ENCODE results near the gene RBM38.

RBM38 gene

DNA sequence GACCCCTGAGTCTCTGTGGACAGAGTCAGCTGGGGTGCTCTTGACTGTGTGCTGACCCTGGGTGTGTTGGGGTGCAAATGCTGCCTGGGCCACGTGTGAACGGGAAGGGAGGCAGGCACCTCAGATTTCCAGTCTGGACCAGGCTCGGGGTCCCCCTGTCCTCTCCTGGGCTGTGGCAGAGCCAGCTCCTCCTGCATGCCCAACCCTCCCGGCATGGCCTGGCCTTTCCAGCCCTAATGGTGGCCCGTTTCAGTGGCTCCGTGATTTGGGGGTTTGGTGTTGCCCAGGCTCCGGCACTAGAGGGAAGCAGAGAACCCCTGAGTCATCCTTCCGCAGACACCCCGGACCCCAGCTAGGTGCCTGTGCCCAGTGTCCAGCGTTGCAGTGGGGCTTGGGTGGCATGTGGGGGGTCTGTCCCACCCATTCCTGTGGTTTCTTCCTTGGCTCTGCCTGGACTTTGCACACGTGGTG lies 9.1 kb downstream of the RBM38 start:
- Histone ChIP-seq H3K9me3 (ENCODE audit: control insufficient read depth, low read length) (no peaks in the 10 kb centered on the region), H3K9ac (no peak overlapping the region), H3K27me3 (ENCODE audit: control insufficient read depth, insufficient read depth, low read length) (no peaks in the 10 kb centered on the region), H3K27ac (no peak overlapping the region), H3K79me2 (no peaks in the 10 kb centered on the region), H3K36me3 (ENCODE audit: control insufficient read depth, insufficient read depth, low read length) (no peaks in the 10 kb centered on the region), H3K4me2 (ENCODE audit: low read length) (no peak overlapping the region), H3K4me3 (ENCODE audit: low read depth, low read length) (no peak overlapping the region), H3K4me1 (no peaks in the 10 kb centered on the region), H2AFZ (no peak overlapping the region)
- TF ChIP-seq, protein P1, sequence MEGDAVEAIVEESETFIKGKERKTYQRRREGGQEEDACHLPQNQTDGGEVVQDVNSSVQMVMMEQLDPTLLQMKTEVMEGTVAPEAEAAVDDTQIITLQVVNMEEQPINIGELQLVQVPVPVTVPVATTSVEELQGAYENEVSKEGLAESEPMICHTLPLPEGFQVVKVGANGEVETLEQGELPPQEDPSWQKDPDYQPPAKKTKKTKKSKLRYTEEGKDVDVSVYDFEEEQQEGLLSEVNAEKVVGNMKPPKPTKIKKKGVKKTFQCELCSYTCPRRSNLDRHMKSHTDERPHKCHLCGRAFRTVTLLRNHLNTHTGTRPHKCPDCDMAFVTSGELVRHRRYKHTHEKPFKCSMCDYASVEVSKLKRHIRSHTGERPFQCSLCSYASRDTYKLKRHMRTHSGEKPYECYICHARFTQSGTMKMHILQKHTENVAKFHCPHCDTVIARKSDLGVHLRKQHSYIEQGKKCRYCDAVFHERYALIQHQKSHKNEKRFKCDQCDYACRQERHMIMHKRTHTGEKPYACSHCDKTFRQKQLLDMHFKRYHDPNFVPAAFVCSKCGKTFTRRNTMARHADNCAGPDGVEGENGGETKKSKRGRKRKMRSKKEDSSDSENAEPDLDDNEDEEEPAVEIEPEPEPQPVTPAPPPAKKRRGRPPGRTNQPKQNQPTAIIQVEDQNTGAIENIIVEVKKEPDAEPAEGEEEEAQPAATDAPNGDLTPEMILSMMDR (IDR thresholded peaks at IDR 0.05) = no peak

DNA sequence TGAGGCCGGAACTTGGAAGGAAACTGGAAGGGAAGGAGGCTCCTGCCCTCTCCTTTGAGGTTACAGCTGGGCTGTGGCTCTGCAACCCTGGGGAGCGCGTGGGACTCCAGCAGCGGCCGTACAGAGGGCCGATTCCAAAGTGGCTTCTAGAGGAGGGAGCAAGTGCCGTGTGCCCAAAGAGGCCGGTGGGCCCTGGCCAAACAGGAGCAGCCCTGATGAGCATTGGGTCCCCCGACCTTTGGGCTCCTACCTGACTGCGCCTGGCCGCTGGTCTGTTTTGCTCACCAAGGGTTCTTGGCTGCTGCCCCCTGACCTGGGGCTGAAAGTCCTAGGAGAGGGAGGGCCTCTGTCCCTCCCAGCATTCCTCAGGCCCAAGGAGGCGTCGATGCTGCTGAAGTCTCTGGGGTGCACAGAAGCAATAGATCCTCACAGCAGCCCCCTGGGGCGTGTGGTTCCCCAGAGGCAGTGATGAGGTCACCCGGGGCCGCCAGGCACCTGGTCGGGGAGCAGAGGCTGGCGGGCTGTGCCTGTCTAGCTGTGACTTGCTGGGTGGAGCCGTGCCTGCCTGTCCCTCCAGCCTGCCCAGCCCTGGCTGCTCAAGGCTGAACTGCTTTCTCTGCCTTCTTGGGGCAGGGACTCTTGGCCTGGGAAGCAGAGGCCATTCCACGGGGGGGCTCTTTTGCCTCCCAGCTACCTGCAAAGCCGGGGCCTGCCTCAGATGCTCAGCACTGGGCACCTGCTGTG lies 9.8 kb downstream of the RBM38 start:
- Histone ChIP-seq H3K4me3 (ENCODE audit: low read depth, low read length) (no peak overlapping the region), H3K4me1 (no peaks in the 10 kb centered on the region), H3K9ac (no peak overlapping the region), H2AFZ (no peak overlapping the region), H3K4me2 (ENCODE audit: low read length) (no peak overlapping the region), H3K36me3 (ENCODE audit: control insufficient read depth, insufficient read depth, low read length) (no peaks in the 10 kb centered on the region), H3K9me3 (ENCODE audit: control insufficient read depth, low read length) (no peaks in the 10 kb centered on the region), H3K79me2 (no peaks in the 10 kb centered on the region), H3K27ac (no peak overlapping the region), H3K27me3 (ENCODE audit: control insufficient read depth, insufficient read depth, low read length) (no peaks in the 10 kb centered on the region)
- TF ChIP-seq, protein P1 (IDR thresholded peaks at IDR 0.05) = no peak

DNA sequence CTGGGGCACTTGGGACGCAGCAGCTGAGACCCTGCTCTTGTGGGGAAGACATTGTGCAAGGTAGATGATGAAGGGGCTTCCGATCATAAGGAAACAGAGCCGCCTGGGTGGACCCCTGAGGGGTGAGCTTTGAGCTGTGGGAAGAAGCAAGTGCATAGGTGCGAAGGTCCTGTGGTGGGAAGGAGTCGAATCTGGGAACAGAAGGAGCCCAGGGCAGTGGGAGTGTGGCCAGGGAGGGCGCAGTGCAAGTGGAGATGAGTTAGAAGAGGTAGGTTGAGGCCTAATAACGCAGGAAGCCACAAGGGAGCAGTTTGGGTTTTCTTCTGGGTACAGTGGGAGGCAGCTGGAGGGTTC lies 10.3 kb downstream of the RBM38 start:
- no peaks in the 10 kb centered on the region for H3K27me3 ChIP-seq (ENCODE audit: control insufficient read depth, insufficient read depth, low read length)
- no peak overlapping the region for H3K4me2 ChIP-seq (ENCODE audit: low read length)
- no peaks in the 10 kb centered on the region for H3K4me1 ChIP-seq
- H3K9me3 ChIP-seq (ENCODE audit: control insufficient read depth, low read length) = no peaks in the 10 kb centered on the region
- no peak overlapping the region for H2AFZ ChIP-seq
- H3K4me3 ChIP-seq (ENCODE audit: low read depth, low read length) = no peak overlapping the region
- TF ChIP-seq, protein P1 (IDR thresholded peaks at IDR 0.05) = no peak
- no peak overlapping the region for H3K9ac ChIP-seq
- H3K79me2 ChIP-seq = no peaks in the 10 kb centered on the region
- H3K27ac ChIP-seq = no peak overlapping the region
- H3K36me3 ChIP-seq (ENCODE audit: control insufficient read depth, insufficient read depth, low read length) = no peaks in the 10 kb centered on the region

DNA sequence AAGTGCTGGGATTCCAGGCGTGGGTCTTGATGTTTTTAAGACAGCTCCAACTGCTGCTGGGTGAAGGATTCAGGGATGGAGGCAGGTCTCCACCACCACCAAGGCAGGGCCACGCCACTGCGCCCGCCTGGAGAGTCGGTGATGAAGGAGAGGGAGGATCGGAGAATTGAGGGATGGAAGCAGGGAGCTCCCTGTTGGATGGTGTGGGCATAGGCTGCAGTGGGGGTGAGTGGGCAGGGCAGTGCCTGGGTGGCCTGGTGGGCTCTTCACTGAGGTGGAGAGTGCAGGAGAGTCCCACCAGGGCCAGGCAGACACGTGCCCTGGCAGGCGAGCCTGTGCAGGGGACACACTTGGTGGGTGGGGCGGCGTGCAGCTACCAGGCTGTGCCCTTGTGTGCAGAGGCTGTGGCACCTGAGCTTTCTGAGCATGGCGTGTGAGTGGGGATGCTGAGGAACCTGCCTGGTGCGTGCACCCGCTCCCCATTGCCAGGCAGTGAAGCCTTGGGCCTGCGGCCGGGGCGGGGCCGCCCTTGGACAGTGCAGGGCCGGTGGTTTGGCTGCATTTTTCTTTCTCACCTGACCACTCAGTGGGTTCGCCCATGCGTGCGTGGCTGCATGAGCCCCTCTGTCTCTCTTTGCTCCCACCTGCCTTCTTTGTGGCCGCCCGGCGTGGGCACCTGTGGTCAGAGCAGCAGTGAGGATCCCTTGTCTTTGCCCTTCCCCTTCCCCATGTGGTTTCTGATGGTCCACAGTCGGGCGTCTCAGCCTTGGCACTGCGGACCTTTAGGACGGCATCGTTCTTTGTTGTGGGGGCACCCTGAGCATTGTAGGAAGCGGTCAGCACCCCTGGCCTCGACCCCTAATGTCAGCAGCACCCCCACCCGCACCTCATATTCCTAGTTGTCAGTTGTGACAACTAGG lies 11.3 kb downstream of the RBM38 start:
- no peak overlapping the region for H3K4me2 ChIP-seq (ENCODE audit: low read length)
- no peaks in the 10 kb centered on the region for H3K9me3 ChIP-seq (ENCODE audit: control insufficient read depth, low read length)
- no peaks in the 10 kb centered on the region for H3K4me1 ChIP-seq
- H3K27ac ChIP-seq = no peak overlapping the region
- H3K9ac ChIP-seq = no peak overlapping the region
- no peak overlapping the region for H3K4me3 ChIP-seq (ENCODE audit: low read depth, low read length)
- H3K27me3 ChIP-seq (ENCODE audit: control insufficient read depth, insufficient read depth, low read length) = no peaks in the 10 kb centered on the region
- TF ChIP-seq, protein P1 (IDR thresholded peaks at IDR 0.05) = no peak
- no peaks in the 10 kb centered on the region for H3K79me2 ChIP-seq
- H2AFZ ChIP-seq = no peak overlapping the region
- no peaks in the 10 kb centered on the region for H3K36me3 ChIP-seq (ENCODE audit: control insufficient read depth, insufficient read depth, low read length)

All from parathyroid adenoma (tissue), 2 donors.